AG04450 (cell line): ENCODE measurements around the gene CELSR2. TPM values are rescaled to one million over a fixed set of nuclear protein-coding genes. Genes with fewer than 3 reads are reported as not detected.

Experiments used
- CTCF ChIA-PET: fragments of 300-600, 350-600 bp; formaldehyde crosslinking; extraction: SDS; loops from one replicate; lab custom pipeline; 2022; ENCODE audit warnings: antibody characterized with exemption, inconsistent platforms; lab: Charles Lee
- POLR2A ChIA-PET: fragments of 350-600 bp; formaldehyde crosslinking; extraction: SDS; loops from one replicate; lab custom pipeline; 2021; ENCODE audit warnings: antibody characterized with exemption, inconsistent platforms; lab: Yijun Ruan, JAX
- DNase-seq: peaks from one replicate; pipeline ENCODE4 v3.0.0-alpha.2; 2011; ENCODE audit warnings: low read depth, low spot score
- H3K27ac ChIP-seq: one replicate; pipeline ENCODE4 v1.5.1; 2012; ENCODE audit warnings: low read depth, low read length, control low read depth
- H3K27me3 ChIP-seq: one replicate; pipeline ENCODE4 v1.6.0; 2012; ENCODE audit warnings: low read length; ENCODE audit not compliant: control insufficient read depth, insufficient read depth
- H3K4me3 ChIP-seq: 2 replicates; pipeline ENCODE4 v1.5.1; 2011; ENCODE audit warnings: mild to moderate bottlenecking, low read depth, low read length, control low read depth
- H3K9me3 ChIP-seq: 2 replicates; pipeline ENCODE4 v1.5.1; 2012; ENCODE audit warnings: low read length; ENCODE audit not compliant: control insufficient read depth, insufficient read depth
- CTCF ChIP-seq: IDR thresholded peaks from 2 replicates; pipeline ENCODE4 v1.5.1; 2011; ENCODE audit warnings: low read depth, low read length, control low read depth, inconsistent platforms
- polyA plus RNA-seq: library from polyadenylated mRNA; depleted of rRNA; stranded (reverse); fragments of >200 nt; gene quantifications from 2 replicates; pipeline ENCODE4 v1.2.3, GENCODE V29; 2011

The CELSR2 gene
- polyA plus RNA-seq, 1 experiment = 1.1 TPM

GRCh38 chr1:109264379-109264755 is 15.0 kb downstream of the CELSR2 start:
- Histone ChIP-seq H3K27ac (no peak overlapping the region), H3K9me3 (peaks cover 18% of the 10 kb centered on the region), H3K4me3 (no peak overlapping the region), H3K27me3 (no peaks in the 10 kb centered on the region)
- no peak for DNase-seq
- CTCF ChIA-PET = interaction anchor here (0.6 to 4.5 kb wide), 18 partner anchors 10 to 270 kb away, joined by 3 to 60 read pairs (median 3); partner anchors contain the start of genes PSRC1 and SORT1
- POLR2A ChIA-PET = no interaction called here
- no peak for TF ChIP-seq CTCF

GRCh38 chr1:109265016-109265415 is 15.7 kb downstream of the CELSR2 start:
- no peak for DNase-seq
- Histone ChIP-seq H3K4me3 (no peak overlapping the region), H3K27me3 (no peaks in the 10 kb centered on the region), H3K27ac (no peak overlapping the region), H3K9me3 (peaks cover 18% of the 10 kb centered on the region)
- no peak for TF ChIP-seq CTCF
- POLR2A ChIA-PET = no interaction called here
- CTCF ChIA-PET = interaction anchor here (0.8 to 4.5 kb wide), 8 partner anchors 11 to 268 kb away, joined by 3 to 60 read pairs (median 4); partner anchors contain the start of gene SORT1

- Histone ChIP-seq H3K27ac (no peak overlapping the region), H3K4me3 (no peak overlapping the region), H3K9me3 (peaks cover 18% of the 10 kb centered on the region), H3K27me3 (no peaks in the 10 kb centered on the region)
- no peak for TF ChIP-seq CTCF
- ChIA-PET CTCF (interaction anchor here (1.6 to 4.5 kb wide), 2 partner anchors 134 to 266 kb away, joined by 4 to 60 read pairs; partner anchors contain the start of gene SORT1), POLR2A (no interaction called here)
- DNase-seq = no peak
Observed at GRCh38 chr1:109265741-109266330, 16.5 kb downstream of the CELSR2 start.

GRCh38 chr1:109266965-109267364 is 17.6 kb downstream of the CELSR2 start:
- peaks cover 18% of the 10 kb centered on the region for H3K9me3 ChIP-seq
- no peak overlapping the region for H3K27ac ChIP-seq
- DNase-seq = no peak
- CTCF ChIA-PET = interaction anchor here (0.9 to 1.6 kb wide), 3 partner anchors 10 to 265 kb away, joined by 3 to 4 read pairs (median 4); no protein-coding TSS in a partner anchor
- TF ChIP-seq CTCF = no peak
- no peak overlapping the region for H3K4me3 ChIP-seq
- POLR2A ChIA-PET = interaction anchor here (0.8 kb wide), 1 partner anchor 16 kb away, joined by 3 read pairs; the partner anchor contains the start of gene PSRC1
- H3K27me3 ChIP-seq = no peaks in the 10 kb centered on the region

- Histone ChIP-seq H3K27me3 (no peaks in the 10 kb centered on the region), H3K9me3 (peaks cover 18% of the 10 kb centered on the region), H3K27ac (no peak overlapping the region), H3K4me3 (no peak overlapping the region)
- DNase-seq = no peak
- no peak for TF ChIP-seq CTCF
- CTCF ChIA-PET = no interaction called here
- POLR2A ChIA-PET = no interaction called here
Observed at GRCh38 chr1:109267743-109268300, 18.5 kb downstream of the CELSR2 start.
